ENCODE results near the gene ACADVL.

The ACADVL gene

GRCh38 chr17:7217113-7217987 lies 2.4 kb upstream of the ACADVL start:
- no peak for DNase-seq

DNA sequence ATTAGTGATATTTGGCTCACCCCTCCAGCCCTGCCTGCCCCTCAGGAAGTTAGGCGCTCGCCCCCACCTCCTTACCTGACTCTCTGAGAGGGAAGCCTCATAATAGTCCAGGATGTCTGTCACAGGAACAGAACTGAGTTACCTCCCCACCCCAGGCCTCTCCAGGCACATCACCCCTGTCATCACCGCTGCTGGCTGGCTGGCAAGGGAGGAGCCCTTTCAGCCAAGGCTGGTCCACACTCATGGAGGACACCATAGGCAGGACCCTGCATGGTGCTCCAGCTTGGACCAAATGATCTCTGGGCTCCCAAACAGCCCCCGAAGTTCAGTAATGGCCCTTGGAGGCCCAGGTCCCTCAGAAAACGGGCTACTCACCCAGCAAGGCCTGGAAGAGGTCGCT lies 1.6 kb upstream of the ACADVL start:
- DNase-seq = no peak

GRCh38 chr17:7218758-7219157 lies 980 bp upstream of the ACADVL start:
- DNase-seq = no peak

DNA sequence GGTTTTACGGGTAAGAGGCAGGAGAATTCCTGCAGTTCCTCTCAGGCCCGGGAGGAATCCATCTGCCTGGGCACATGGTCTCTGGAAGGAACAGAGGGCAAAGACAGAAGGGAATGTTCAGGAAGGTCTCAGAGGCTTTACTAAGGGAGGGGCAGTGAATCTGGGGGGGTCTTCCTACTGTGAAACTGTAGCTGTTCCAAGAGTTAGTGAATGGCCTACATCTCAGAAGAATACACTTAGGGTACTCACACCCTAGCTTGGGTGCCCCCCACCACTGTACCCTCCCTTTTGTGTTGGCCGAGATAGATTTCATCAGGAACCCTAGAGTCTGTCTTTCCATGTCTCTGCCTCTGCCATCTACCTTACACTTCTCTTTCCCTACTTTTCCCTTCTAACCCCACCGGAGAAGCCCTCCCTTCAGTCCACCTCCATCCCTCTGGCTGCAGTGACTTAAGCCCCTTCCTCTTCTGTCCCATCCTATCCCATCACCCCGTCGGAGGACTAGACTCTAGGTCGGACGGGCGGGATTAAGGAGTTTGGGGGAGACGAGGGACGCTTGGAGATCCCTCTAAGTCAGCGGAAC lies 418 bp upstream of the ACADVL start:
- DNase-seq = no peak

DNA sequence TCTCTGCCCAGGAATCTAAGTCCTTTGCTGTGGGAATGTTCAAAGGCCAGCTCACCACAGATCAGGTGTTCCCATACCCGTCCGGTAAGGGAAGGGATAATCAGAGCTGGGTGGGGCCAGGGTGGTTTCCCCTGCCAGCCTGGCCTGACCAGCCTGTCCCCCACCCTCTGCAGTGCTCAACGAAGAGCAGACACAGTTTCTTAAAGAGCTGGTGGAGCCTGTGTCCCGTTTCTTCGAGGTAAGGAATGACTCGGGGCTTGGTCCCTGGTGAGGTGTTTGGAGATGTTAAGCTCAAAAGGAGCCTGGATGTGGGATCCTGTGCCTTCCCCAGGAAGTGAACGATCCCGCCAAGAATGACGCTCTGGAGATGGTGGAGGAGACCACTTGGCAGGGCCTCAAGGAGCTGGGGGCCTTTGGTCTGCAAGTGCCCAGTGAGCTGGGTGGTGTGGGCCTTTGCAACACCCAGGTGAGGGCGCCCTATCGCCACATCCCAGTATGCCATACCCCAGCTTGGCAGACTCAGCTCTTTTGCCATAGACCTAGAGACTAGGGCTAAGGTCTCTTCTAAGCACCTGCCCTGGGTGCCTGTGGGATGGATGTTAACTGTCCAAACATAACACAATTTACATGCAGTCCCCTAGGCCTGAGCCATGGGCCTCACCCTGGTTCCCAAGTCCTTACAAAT lies 997 bp downstream of the ACADVL start:
- no peak for DNase-seq

- no peak for DNase-seq
Measured at GRCh38 chr17:7221278-7222092, 1.7 kb downstream of the ACADVL start.

DNA sequence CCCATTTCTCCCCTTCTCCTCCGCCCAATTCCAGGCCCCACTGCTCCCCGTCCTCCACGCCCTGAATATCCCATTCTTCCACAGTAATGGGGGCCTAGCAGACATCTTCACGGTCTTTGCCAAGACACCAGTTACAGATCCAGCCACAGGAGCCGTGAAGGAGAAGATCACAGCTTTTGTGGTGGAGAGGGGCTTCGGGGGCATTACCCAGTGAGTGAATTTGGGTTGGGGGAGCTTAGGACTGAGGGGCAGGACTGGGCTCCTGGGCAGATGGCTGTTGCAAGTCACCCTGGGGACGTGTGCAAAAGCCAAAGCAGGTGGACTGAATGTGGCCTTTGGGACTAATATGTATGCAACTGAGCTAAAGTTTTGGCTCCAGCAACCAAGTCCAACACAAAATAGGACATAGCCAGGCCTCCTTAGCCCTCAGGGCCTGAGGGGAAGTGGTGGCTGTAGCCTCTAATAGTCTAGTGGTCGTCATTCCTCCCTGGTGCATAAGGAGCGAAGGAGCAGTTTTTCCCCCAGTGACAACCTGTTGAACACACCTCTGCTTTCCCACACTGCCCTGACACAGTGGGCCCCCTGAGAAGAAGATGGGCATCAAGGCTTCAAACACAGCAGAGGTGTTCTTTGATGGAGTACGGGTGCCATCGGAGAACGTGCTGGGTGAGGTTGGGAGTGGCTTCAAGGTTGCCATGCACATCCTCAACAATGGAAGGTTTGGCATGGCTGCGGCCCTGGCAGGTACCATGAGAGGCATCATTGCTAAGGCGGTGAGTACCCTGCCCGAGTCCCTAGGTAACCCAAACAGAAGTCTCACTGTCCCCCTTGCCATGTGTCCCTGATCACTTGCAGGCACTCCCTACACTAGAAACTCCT lies 2.6 kb downstream of the ACADVL start:
- DNase-seq = no peak

GRCh38 chr17:7222972-7223292 lies 3.2 kb downstream of the ACADVL start:
- no peak for DNase-seq

GRCh38 chr17:7223375-7223774 lies 3.6 kb downstream of the ACADVL start:
- no peak for DNase-seq

DNA sequence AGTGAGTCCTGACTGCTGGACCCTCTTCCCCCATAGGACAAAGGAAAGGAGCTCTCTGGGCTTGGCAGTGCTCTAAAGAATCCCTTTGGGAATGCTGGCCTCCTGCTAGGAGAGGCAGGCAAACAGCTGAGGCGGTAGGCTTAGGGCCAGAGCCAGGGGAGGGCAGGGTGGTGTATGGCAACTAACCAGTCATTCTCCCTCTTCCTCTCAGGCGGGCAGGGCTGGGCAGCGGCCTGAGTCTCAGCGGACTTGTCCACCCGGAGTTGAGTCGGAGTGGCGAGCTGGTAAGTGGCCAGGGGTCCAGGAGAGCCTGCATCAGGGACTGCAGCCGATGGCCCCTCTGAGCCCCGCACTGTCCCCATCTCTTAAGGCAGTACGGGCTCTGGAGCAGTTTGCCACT lies 4.4 kb downstream of the ACADVL start:
- no peak for DNase-seq

- DNase-seq = no peak
Measured at GRCh38 chr17:7224661-7225111, 4.9 kb downstream of the ACADVL start.

- no peak for DNase-seq
Measured at GRCh38 chr17:7225711-7226331, 6.1 kb downstream of the ACADVL start.

DNA sequence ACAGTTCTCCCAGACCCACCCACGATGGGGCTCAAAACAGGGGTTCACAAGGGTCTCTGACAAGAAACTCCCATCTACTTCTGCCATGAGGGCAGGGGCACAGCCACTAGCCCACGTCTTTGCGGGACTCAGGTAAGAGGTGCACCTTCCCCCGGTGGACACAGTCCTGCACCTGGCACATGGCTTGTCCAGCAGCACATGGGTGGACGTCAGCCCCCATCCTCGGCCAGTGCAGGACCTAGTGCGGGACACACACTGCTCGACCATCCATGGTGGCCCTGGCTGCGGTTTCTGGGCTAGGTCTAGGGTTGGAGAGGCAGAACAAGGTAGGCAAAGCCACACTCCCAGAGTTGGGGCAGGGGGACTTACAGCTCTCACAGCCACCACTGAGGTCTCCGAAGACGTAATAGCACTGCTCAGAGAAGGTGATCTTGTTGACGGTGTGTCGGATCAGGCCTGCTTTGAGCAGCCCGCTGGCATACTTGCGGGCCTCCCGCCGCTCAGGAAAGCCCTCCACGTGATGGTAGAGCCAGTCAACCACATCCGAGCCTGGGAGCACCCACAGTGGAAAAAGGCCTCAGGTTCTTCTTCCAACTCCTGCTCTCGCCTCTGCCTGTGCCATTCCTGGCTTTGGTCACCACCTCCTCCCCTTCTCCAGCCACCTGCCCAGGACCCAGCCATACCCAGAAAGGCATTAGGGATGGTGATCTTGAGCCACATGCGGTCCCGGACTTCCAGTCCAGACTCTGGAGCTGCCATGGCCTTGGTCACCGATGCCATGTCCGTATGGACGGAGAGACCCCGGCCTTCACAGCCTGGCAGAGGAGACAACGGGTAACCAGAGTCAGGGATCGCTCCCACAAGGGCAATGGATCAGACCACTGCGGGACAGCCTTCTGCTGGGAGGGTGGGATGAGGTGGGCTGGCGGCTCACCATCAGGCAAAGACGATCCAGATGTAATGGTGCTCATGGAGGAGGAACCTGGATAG lies 7.3 kb downstream of the ACADVL start:
- no peak for DNase-seq

- DNase-seq = no peak
Measured at GRCh38 chr17:7228920-7229319, 9.2 kb downstream of the ACADVL start.

DNA sequence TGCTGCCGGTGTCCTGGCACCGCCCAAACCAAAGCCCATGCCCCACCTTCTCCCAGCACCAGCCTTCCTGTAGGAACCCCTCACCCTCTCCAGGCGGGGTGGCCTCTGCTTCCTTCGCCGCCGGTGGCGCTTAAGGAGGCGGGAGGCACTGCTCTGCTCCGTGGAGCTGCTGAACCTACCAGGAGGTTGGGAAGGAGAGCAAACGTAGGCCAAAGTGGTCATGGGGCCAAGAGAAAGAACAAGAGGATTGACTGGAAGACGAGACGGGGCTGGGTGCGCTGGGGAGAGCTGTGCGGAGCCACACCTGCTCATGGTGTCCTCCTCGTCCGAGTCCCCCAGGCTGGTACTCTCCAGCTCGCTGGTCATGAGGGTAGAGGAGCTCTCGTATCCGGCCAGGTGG lies 9.8 kb downstream of the ACADVL start:
- no peak for DNase-seq

GRCh38 chr17:7232114-7232513 lies 12.4 kb downstream of the ACADVL start:
- DNase-seq = no peak

GRCh38 chr17:7233701-7234082 lies 14.0 kb downstream of the ACADVL start:
- no peak for DNase-seq

DNA sequence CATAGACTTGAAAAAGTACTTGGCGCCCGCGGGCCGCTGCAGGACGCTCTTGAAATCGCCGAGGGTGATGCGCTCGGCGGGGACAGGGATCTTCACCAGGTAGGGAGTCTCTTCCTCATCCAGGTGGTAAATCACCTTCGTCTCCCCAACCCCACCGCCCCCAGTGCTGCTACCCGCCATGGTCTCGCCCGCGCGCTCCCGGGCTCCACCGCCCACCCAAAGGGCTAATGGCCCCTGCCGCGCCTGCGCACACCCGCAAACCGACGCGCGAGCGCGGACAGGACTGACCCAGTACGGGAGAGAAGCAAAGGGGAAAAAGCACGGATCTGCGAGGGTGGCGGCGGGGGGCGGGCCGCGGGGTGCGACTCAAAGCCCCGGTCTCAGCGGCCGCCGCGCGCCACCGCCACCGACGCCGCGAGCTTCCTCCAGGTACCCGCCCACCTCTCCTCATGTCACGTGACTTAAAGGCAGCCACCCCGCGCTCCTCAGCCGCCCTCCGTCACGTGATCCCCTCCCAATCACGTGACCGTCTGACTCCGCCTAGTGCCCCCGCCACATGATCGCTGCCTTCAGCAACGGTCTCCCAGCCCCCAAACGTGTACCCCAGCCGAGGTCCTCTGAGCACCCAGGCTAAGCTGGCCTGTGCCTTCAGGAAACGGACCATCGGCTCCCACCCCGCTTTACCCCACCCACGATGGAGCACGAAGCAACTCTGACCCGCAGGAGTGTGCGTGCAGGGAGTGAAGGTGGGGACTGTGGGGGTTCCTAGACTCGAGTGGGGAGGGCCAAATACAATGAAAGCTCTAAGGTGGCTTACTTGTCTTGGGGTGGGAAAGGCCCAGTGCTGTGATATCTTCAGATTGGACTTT lies 14.6 kb downstream of the ACADVL start, which contains the start of gene DVL2:
Gene DVL2, minus strand, starts transcription at position 435 of the 869 bp plus-strand sequence. Its CDS starts 255 bp downstream, at position 180.
- peak; percentile 81 for DNase-seq
